ENCODE measurements around the gene ZKSCAN3. TPM values are rescaled to one million over a fixed set of nuclear protein-coding genes. Genes with fewer than 3 reads are reported as not detected.
A peak's percentile ranks its signal among the peaks of the same experiment; 100 is the strongest.

ZKSCAN3 gene
- polyA plus RNA-seq, 3 donors, result 0.36 to 1.7 (median 1.6) TPM

DNA sequence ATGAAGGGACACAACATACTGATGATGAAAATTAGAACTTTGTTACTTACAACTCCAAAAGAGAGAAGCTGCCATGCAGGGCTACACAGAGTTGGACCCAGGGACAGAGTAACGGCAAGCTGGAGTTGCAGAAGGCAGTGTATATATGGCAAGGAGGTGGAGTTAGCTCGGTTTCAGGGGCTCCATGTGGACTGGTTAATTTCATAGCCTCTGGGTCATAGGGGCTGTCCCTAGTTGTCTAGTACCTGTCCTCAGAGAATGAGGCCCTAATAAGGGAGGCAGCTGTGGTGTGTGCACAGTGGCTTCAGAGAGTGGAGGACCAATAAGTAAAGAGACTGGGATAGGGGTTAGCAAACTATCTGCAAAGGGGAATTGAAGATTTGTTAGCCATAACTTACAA lies 57.7 kb downstream of the ZKSCAN3 start:
- H3K9me3 Mint-ChIP-seq, result peaks cover 0 to 11% (median 6%) of the 10 kb centered on the region in 7 donors
- Histone ChIP-seq H3K27me3 (ENCODE audit: control insufficient read depth in 2 of 2, insufficient read depth in 2 of 2, low read length in 2 of 2) (peaks cover 16 to 17% of the 10 kb centered on the region in 2 donors), H3K4me3 (replicated peaks in 1 of 3; ENCODE audit: low read depth in 2 of 3, low read length in 3 of 3) (no peak overlapping the region), H3K9ac (ENCODE audit: insufficient read depth, low read length, poor library complexity, severe bottlenecking) (no peak overlapping the region), H3K4me2 (replicated peaks; ENCODE audit: extremely low read depth, low read length, poor library complexity, severe bottlenecking) (no peak overlapping the region), H3K27ac (ENCODE audit: low read depth in 1 of 2, low read length in 2 of 2) (no peak overlapping the region), H3K4me1 (ENCODE audit: control insufficient read depth in 1 of 2, insufficient read depth in 2 of 2, low read length in 2 of 2) (no peaks in the 10 kb centered on the region), H2AFZ (ENCODE audit: insufficient read depth, low read depth, low read length, poor library complexity, severe bottlenecking) (no peak overlapping the region), H3K36me3 (replicated peaks in 1 of 2; ENCODE audit: control insufficient read depth in 1 of 2, insufficient read depth in 2 of 2, low read length in 2 of 2) (no peaks in the 10 kb centered on the region), H3K9me3 (replicated peaks in 1 of 2; ENCODE audit: control insufficient read depth in 1 of 2, insufficient read depth in 1 of 2, low read length in 2 of 2) (no peaks in the 10 kb centered on the region), H3K79me2 (ENCODE audit: insufficient read depth, low read length) (no peaks in the 10 kb centered on the region), H4K20me1 (ENCODE audit: insufficient read depth, low read length) (no peaks in the 10 kb centered on the region)
- H3K36me3 Mint-ChIP-seq, result peaks cover 0 to 2% of the 10 kb centered on the region in 2 donors
- H3K27me3 Mint-ChIP-seq (ENCODE audit: low read depth in 3 of 3), result peaks cover 27 to 30% (median 27%) of the 10 kb centered on the region in 3 donors
- 71% methylated on average over 2 of the region's 2 CpGs for WGBS (ENCODE audit: insufficient coverage)
- DNase-seq, result no peak
- H3K4me1 Mint-ChIP-seq, result no peaks in the 10 kb centered on the region
- H3K27ac Mint-ChIP-seq, result no peak overlapping the region
- peak overlapping the region in 1 of 2 donors; percentile 21 for H3K4me3 Mint-ChIP-seq
- TF ChIP-seq, protein P1, sequence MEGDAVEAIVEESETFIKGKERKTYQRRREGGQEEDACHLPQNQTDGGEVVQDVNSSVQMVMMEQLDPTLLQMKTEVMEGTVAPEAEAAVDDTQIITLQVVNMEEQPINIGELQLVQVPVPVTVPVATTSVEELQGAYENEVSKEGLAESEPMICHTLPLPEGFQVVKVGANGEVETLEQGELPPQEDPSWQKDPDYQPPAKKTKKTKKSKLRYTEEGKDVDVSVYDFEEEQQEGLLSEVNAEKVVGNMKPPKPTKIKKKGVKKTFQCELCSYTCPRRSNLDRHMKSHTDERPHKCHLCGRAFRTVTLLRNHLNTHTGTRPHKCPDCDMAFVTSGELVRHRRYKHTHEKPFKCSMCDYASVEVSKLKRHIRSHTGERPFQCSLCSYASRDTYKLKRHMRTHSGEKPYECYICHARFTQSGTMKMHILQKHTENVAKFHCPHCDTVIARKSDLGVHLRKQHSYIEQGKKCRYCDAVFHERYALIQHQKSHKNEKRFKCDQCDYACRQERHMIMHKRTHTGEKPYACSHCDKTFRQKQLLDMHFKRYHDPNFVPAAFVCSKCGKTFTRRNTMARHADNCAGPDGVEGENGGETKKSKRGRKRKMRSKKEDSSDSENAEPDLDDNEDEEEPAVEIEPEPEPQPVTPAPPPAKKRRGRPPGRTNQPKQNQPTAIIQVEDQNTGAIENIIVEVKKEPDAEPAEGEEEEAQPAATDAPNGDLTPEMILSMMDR (IDR thresholded peaks at IDR 0.05), result no peak
- intact Hi-C loops (cut with micrococcal nuclease), result no loop called here

DNA sequence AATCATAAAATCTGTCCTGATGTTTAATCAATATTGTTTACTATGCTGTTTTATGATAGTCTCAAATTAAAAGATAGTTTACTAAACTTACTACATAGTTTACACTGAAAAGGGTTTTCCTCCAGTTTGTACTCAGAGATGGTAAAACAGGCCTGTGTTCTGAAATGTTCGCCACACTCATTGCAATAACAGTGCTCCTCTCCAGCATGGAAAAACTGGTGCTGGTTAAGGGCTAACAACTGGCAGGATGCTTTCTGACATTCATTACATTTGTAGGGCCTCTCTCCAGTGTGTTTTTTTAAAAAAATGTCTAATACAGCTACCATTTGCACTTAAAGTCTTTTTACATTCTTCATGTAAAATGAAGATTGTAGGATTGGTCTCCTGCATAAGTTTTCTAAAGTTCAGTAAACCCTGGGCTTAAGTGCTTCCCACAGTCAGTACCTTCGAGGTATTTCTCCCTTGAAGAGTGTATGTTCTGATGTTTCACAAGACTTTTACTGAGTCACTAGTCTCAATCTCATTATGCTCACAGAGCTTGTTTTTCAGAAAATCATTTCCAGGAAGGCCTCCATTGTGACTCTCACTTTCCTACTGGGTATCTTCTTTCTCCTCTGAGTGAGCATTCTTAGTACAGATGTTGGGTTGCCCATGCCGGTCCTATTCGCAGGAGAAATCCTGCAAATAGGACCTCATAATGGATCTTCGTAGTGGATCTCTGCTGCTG lies 58.5 kb downstream of the ZKSCAN3 start:
- H3K9me3 Mint-ChIP-seq, result peaks cover 0 to 11% (median 6%) of the 10 kb centered on the region in 7 donors
- H3K9ac ChIP-seq (ENCODE audit: insufficient read depth, low read length, poor library complexity, severe bottlenecking), result no peak overlapping the region
- intact Hi-C loops (cut with micrococcal nuclease), result no loop called here
- H3K4me1 ChIP-seq (ENCODE audit: control insufficient read depth in 1 of 2, insufficient read depth in 2 of 2, low read length in 2 of 2), result no peaks in the 10 kb centered on the region
- H3K79me2 ChIP-seq (ENCODE audit: insufficient read depth, low read length), result no peaks in the 10 kb centered on the region
- no peaks in the 10 kb centered on the region for H4K20me1 ChIP-seq (ENCODE audit: insufficient read depth, low read length)
- WGBS (ENCODE audit: insufficient coverage), result no CpG with 5 or more reads among the region's 5 CpGs
- no peak overlapping the region for H3K4me3 Mint-ChIP-seq
- no peak overlapping the region for H3K27ac ChIP-seq (ENCODE audit: low read depth in 1 of 2, low read length in 2 of 2)
- no peak overlapping the region for H2AFZ ChIP-seq (ENCODE audit: insufficient read depth, low read depth, low read length, poor library complexity, severe bottlenecking)
- no peak overlapping the region for H3K4me3 ChIP-seq (replicated peaks in 1 of 3; ENCODE audit: low read depth in 2 of 3, low read length in 3 of 3)
- H3K36me3 ChIP-seq (replicated peaks in 1 of 2; ENCODE audit: control insufficient read depth in 1 of 2, insufficient read depth in 2 of 2, low read length in 2 of 2), result no peaks in the 10 kb centered on the region
- no peaks in the 10 kb centered on the region for H3K9me3 ChIP-seq (replicated peaks in 1 of 2; ENCODE audit: control insufficient read depth in 1 of 2, insufficient read depth in 1 of 2, low read length in 2 of 2)
- DNase-seq, result no peak
- H3K27me3 ChIP-seq (ENCODE audit: control insufficient read depth in 2 of 2, insufficient read depth in 2 of 2, low read length in 2 of 2), result peaks cover 11 to 13% of the 10 kb centered on the region in 2 donors
- no peaks in the 10 kb centered on the region for H3K4me1 Mint-ChIP-seq
- TF ChIP-seq, protein P1 (IDR thresholded peaks at IDR 0.05), result no peak
- no peak overlapping the region for H3K4me2 ChIP-seq (replicated peaks; ENCODE audit: extremely low read depth, low read length, poor library complexity, severe bottlenecking)
- peaks cover 0 to 2% of the 10 kb centered on the region in 2 donors for H3K36me3 Mint-ChIP-seq
- H3K27ac Mint-ChIP-seq, result no peak overlapping the region
- peaks cover 24 to 28% (median 25%) of the 10 kb centered on the region in 3 donors for H3K27me3 Mint-ChIP-seq (ENCODE audit: low read depth in 3 of 3)
